8988T (cell line): ENCODE results near the gene CLEC4M.
"Not testable (repeated sequence)": the region's sequence is repeated elsewhere in the genome, so short reads cannot be mapped to it uniquely, and the experiment has no call there.

Source experiments
- DNase-seq: peaks from one replicate; pipeline ENCODE4 v3.0.0; 2011

Gene CLEC4M

DNA sequence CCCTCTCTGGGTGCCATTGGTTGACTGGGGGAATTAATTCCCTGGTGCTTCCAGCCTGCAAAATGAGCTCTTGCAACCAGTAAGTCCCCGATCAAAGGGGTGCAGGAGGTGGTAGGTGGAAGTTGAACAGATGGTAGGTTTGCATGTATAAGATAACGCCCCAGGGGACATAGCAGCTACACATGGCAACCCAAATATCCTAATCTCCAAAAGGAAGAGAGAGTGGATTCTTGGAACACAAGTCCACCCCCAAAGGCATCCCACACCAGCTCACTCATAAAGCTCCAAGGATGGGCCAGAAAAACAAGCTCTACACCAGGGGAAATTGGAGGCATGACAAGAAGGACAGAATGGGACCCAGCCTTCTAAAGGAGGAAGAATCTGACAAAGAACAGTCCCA is 20.5 kb upstream of the CLEC4M start:
- no peak for DNase-seq

GRCh38 chr19:7742991-7743390 is 20.1 kb upstream of the CLEC4M start:
- DNase-seq, result no peak

GRCh38 chr19:7743425-7743841 is 19.6 kb upstream of the CLEC4M start:
- DNase-seq, result no peak

DNA sequence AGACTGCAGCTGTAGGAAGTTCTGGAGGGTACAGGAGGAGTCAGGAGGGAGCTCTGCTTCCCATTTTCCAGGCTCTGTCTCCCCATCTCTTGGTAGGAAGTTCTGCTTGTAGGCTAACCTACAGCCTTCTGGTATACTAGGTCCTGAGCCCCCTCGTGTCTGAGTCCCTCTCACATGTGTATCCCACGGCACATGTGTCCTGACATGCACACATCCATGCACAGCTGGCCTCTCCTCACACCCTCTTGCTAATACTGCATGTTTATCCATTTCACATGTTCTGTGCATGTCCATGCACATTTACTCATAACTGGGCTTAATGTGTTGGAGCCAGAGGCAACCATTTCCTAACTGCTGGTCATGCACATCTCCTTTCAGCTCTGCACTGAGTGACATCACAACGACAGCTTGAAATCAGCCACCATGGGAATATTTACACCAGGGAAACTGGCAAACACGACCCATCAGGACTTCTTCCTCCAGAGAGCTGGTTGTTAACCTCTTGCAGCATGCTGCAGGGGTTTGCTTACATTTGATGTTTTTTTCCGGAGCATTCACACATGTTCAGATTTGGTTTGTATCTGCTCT is 18.8 kb upstream of the CLEC4M start:
- no peak for DNase-seq

- no peak for DNase-seq
Observed at GRCh38 chr19:7744871-7745650, 18.0 kb upstream of the CLEC4M start.

DNA sequence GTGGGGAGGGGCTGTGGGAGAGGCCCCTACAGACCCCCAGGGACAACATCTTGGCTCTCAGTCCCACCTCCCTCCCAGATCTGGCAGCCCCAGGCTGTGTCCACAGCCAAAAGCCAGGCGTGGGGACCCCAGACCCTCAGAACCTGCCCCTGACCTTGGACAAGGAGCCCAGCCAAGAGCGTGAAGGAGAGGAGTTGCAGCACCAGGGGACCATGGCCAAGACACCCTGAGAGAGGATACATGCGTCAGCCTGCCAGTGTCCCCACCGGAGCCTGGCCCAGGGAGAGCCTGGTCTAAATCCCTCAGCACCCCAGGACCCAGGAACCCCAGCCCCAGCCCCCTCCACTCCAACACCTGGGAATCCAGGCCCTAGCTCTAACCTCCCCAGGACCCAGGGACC is 16.7 kb upstream of the CLEC4M start:
- not testable (repeated sequence) for DNase-seq

GRCh38 chr19:7746903-7747884 is 15.8 kb upstream of the CLEC4M start, which contains the start of gene CD209:
Gene CD209, minus strand, starts transcription at chr19:7747534. Its CDS starts 23 bp downstream, at chr19:7747511.
- DNase-seq, result no peak

DNA sequence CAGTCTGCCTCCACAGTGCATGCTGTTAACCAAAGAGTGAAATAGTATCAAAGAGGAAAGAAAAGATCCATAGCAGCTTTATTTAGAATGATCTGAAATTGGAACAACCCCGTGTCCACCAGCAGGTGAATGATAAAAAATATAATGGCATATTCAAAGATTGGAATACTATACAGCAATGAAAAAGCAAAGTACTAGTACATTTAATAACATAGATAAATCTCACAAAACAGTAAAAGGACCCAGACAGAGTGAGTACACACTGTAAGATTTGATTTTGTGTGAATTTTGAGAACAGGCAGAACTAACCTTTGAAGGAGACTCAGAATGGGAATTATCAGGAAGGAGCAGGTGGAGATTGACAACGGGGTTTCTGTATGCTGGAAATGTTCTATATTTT is 14.9 kb upstream of the CLEC4M start:
- no peak for DNase-seq

DNA sequence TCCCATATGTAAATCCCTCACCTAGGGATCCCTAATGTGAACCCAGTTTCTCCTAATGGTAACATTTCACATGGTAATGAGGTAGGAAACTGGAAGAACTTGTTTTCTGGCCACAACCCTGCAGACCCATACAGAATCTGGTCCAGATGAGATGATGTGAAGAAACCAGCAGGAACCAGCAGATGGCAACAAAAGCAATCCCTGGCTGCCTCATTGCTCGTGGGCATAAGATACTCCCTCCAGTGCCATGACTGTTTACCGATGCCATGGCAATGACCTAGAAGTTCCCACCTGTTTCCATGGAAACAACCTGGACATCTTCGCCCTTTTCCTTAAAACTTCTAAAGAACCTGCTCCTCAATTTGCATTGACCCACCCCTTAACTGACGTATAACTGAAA is 14.3 kb upstream of the CLEC4M start:
- no peak for DNase-seq

DNA sequence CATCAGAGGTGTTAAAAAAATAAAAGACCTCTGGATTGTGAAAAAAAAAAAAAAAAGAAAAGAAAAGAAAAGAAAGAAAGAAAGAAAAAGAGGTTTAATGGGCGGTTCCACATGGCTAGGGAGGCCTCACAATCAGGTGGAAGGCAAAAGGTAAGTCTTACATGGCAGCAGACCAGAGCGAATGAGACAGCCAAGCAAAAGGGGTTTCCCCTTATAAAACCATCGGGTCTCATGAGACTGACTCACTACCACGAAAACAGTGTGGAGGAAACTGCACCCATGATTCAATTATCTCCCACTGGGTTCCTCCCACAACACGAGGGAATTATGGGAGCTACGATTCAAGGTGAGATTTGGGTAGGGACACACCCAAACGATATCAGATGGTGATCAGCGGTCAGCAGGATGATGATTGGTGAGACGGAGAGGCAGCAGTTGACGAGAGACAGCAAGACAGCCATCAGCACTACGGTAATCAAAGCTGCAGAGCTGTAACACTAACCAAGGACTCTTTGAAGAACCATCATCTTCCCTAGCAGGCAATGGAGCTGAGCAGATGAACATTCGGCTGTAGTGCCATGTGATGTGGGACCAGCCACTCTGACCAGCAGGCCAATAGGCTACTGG is 11.8 kb upstream of the CLEC4M start:
- DNase-seq, result no peak

- DNase-seq, result no peak
Observed at GRCh38 chr19:7756258-7756657, 6.8 kb upstream of the CLEC4M start.

- no peak for DNase-seq
Observed at GRCh38 chr19:7757358-7757757, 5.7 kb upstream of the CLEC4M start.

GRCh38 chr19:7759156-7759555 is 3.9 kb upstream of the CLEC4M start:
- no peak for DNase-seq

- no peak for DNase-seq
Observed at GRCh38 chr19:7763696-7764095, 653 bp downstream of the CLEC4M start.

DNA sequence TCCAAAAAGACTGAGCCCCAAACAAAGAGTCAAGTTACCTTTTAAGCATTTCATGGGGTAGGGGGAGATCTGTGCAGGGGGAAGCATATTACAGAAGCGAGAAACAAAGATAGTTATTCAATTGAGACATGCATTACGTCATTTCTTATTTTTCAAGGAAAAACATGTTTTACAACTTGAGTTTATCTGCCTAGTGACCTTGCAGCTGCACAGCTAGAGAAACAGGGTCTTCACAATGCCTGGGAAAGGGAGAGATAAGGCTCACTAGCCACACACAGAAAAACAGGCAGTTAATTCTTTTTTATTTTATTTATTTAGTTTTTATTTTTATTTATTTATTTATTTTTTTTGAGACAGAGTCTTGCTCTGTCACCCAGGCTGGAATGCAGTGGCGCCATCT is 1.1 kb downstream of the CLEC4M start:
- DNase-seq, result not testable (repeated sequence)

DNA sequence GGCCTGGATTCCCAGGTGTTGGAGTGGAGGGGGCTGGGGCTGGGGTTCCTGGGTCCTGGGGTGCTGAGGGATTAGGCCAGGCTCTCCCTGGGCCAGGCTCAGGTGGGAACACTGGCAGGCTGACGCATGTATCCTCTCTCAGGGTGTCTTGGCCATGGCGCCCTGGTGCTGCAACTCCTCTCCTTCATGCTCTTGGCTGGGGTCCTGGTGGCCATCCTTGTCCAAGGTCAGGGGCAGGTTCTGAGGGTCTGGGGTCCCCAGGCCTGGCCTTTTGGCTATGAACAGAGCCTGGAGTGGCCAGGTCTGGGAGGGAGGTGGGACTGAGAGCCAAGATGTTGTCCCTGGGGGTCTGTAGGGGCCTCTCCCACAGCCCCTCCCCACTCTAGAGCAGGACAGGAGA is 2.0 kb downstream of the CLEC4M start:
- not testable (repeated sequence) for DNase-seq

DNA sequence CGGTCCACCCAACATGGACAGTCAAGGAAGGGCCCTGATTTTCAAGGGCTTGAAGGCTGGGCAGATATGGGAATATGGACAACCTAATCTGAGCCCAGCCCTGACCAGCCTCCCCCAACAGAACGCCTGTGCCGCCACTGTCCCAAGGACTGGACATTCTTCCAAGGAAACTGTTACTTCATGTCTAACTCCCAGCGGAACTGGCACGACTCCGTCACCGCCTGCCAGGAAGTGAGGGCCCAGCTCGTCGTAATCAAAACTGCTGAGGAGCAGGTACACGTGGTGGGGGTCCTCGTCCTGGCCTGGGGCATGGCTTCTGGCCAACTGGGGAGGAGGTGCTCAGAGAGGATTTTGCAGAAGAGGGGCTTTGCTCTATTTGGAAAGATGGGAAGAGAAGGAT is 3.5 kb downstream of the CLEC4M start:
- DNase-seq, result no peak

- DNase-seq, result no peak
Observed at GRCh38 chr19:7767487-7767886, 4.4 kb downstream of the CLEC4M start.

DNA sequence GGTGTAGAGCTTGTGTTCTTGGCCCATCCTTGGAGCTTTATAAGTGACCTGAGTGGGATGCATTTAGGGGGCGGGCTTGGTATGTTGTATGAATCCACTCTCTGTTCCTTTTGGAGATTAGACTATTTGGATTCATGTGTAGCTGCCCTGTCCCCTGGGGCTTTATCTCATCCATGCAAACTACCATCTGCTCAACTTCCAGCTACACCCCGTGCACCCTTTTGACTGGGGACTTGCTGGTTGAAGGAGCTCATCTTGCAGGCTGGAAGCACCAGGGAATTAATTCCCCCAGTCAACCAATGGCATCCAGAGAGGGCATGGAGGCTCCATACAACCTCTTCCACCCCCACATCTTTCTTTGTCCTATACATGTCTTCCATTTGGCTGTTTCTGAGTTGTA is 6.1 kb downstream of the CLEC4M start:
- DNase-seq, result no peak

DNA sequence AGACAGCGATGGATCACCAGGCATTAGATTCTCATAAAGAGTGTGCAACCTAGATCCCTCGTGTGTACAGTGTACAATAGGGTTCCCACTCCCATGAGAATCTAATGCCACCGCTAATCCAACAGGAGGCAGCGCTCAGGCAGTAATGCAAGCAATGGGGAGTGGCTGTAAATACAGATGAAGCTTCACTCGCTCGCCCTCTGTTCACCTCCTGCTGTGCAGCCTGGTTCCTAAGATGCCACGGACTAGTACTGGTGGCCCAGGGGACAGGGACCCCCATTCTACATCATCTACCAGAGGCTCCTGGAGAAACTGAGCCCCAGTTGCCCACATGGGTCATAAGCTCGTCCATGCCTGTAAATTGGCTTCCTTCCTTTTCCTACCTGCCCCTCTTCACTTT is 8.0 kb downstream of the CLEC4M start:
- no peak for DNase-seq

- DNase-seq, result no peak
Observed at GRCh38 chr19:7772752-7773291, 9.8 kb downstream of the CLEC4M start.

GRCh38 chr19:7773841-7774240 is 10.8 kb downstream of the CLEC4M start:
- DNase-seq, result no peak

DNA sequence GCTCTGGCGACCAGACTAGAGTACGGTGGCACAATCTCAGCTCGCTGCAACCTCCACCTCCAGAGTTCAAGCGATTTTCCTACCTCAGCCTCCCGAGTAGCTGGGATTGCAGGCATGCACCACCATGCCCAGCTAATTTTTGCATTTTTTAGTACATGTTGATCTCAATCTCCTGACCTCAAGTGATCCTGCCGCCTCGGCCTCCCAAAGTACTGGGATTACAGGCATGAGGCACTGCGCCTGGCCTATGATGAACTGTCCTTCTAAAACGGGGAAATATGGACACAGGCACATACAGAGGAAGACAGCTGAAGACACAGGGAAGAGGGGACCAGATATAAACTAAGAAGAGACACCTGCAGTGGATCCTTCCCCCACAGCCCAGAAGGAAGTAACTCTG is 12.7 kb downstream of the CLEC4M start:
- no peak for DNase-seq
